Endodermal cell (in vitro differentiated cells): ENCODE data around the gene NASP. TPM values are rescaled to one million over a fixed set of nuclear protein-coding genes. Genes with fewer than 3 reads are reported as not detected.

ENCODE experiments used
- DNase-seq: peaks from one replicate; pipeline ENCODE4 v3.0.0-alpha.2; 2017
- H3K27ac ChIP-seq: 2 replicates; pipeline ENCODE4 v1.5.1; 2013; ENCODE audit warnings: mild to moderate bottlenecking, low read depth, low read length, moderate library complexity
- H3K27me3 ChIP-seq: 2 replicates; pipeline ENCODE4 v1.6.1; 2013; ENCODE audit warnings: mild to moderate bottlenecking, low read length, moderate library complexity; ENCODE audit not compliant: insufficient read depth, control insufficient read depth, poor library complexity, severe bottlenecking
- H3K36me3 ChIP-seq: 2 replicates; pipeline ENCODE4 v1.7.0; 2013; ENCODE audit warnings: mild to moderate bottlenecking, low read length, moderate library complexity; ENCODE audit not compliant: control insufficient read depth, insufficient read depth
- H3K4me1 ChIP-seq: one replicate; pipeline ENCODE4 v1.7.0; 2013; ENCODE audit warnings: low read length; ENCODE audit not compliant: control insufficient read depth, insufficient read depth
- H3K4me3 ChIP-seq: 2 replicates; pipeline ENCODE4 v1.5.1; 2013; ENCODE audit warnings: mild to moderate bottlenecking, low read length, moderate library complexity
- H3K9ac ChIP-seq: 2 replicates; pipeline ENCODE4 v1.6.1; 2013; ENCODE audit warnings: mild to moderate bottlenecking, low read length, moderate library complexity; ENCODE audit not compliant: poor library complexity, severe bottlenecking; ENCODE audit errors: extremely low read depth
- H3K9me3 ChIP-seq: 2 replicates; pipeline ENCODE4 v1.6.1; 2013; ENCODE audit warnings: mild to moderate bottlenecking, low read length, moderate library complexity; ENCODE audit not compliant: control insufficient read depth
- H3K27ac Mint-ChIP-seq: 2 replicates; pipeline ENCODE4 v1.8.0; 2020; ENCODE audit warnings: mixed read lengths
- H3K27me3 Mint-ChIP-seq: 2 replicates; pipeline ENCODE4 v1.8.0; 2021; ENCODE audit warnings: mild to moderate bottlenecking, mixed read lengths; ENCODE audit not compliant: insufficient read depth
- H3K36me3 Mint-ChIP-seq: 2 replicates; pipeline ENCODE4 v1.8.0; 2020; ENCODE audit warnings: low read depth, mixed read lengths
- H3K4me1 Mint-ChIP-seq: 2 replicates; pipeline ENCODE4 v1.8.0; 2020; ENCODE audit warnings: mixed read lengths
- H3K4me3 Mint-ChIP-seq: 2 replicates; pipeline ENCODE4 v1.8.0; 2020; ENCODE audit warnings: mild to moderate bottlenecking, moderate library complexity, mixed read lengths
- H3K9me3 Mint-ChIP-seq: 2 replicates; pipeline ENCODE4 v1.8.0; 2020; ENCODE audit warnings: mild to moderate bottlenecking, mixed read lengths
- CTCF ChIP-seq: fragments of 200-600 bp; sonication (generic); conservative IDR thresholded peaks from 2 replicates; pipeline ENCODE4 v1.5.0; 2021; ENCODE audit warnings: antibody characterized with exemption, mild to moderate bottlenecking
- WGBS, 2 experiments: methylation state at CpG; one replicate each; pipeline versions ENCODE4 v1.1.5 to v1.1.7; 2013; ENCODE audit warnings: missing lambda C conversion rate in 2 of 2, mixed read lengths in 1 of 2; ENCODE audit not compliant: insufficient coverage in 1 of 2, insufficient read length in 1 of 2; 5-methylcytosine and 5-hydroxymethylcytosine counted together
- total RNA-seq, 2 donors: library from RNA; stranded (reverse); fragmentation: NEBNext Ultra II Directional in 1 of 2; extraction: Animal tissue kit (Norgen Biotek cat#: 25700) in 1 of 2; gene quantifications; 2 replicates in 1 of 2; 3 replicates in 1 of 2; pipeline ENCODE4 v1.2.1, GENCODE V29; 2021

Gene NASP
- total RNA-seq, 2 donors from 2014 or later: 368 to 385 TPM

- H3K36me3 Mint-ChIP-seq: peaks cover 72% of the 10 kb centered on the region
- H3K36me3 ChIP-seq: peaks cover 65% of the 10 kb centered on the region
- WGBS, 2 experiments: 95 to 100% methylated on average over 1 to 2 of the region's 2 CpGs
Observed at GRCh38 chr1:45563843-45564242, 20.0 kb upstream of the NASP start.

GRCh38 chr1:45566722-45567121 lies 17.1 kb upstream of the NASP start:
- no peak overlapping the region for H3K9ac ChIP-seq
- H3K27me3 Mint-ChIP-seq: no peaks in the 10 kb centered on the region
- H3K4me3 ChIP-seq: no peak overlapping the region
- peaks cover 73% of the 10 kb centered on the region for H3K36me3 ChIP-seq
- H3K9me3 Mint-ChIP-seq: no peaks in the 10 kb centered on the region
- no peak overlapping the region for H3K27ac Mint-ChIP-seq
- peaks cover 61% of the 10 kb centered on the region for H3K36me3 Mint-ChIP-seq
- H3K4me1 Mint-ChIP-seq: no peaks in the 10 kb centered on the region
- H3K4me3 Mint-ChIP-seq: no peak overlapping the region
- H3K27ac ChIP-seq: no peak overlapping the region
- DNase-seq: no peak
- H3K27me3 ChIP-seq: no peaks in the 10 kb centered on the region
- WGBS, 2 experiments: 88 to 96% methylated on average over 5 of the region's 5 CpGs
- H3K4me1 ChIP-seq: no peaks in the 10 kb centered on the region
- no peak for TF ChIP-seq CTCF
- no peaks in the 10 kb centered on the region for H3K9me3 ChIP-seq

More at GRCh38 chr1:45563843-45564242, 20.0 kb upstream of the NASP start:
- H3K4me1 ChIP-seq: no peaks in the 10 kb centered on the region
- Mint-ChIP-seq H3K4me1 (no peaks in the 10 kb centered on the region), H3K27ac (no peak overlapping the region), H3K4me3 (no peak overlapping the region), H3K9me3 (no peaks in the 10 kb centered on the region), H3K27me3 (no peaks in the 10 kb centered on the region)
- H3K27ac ChIP-seq: no peak overlapping the region
- H3K4me3 ChIP-seq: no peak overlapping the region
- no peaks in the 10 kb centered on the region for H3K9me3 ChIP-seq
- TF ChIP-seq CTCF: no peak
- no peak for DNase-seq
- no peaks in the 10 kb centered on the region for H3K27me3 ChIP-seq
- H3K9ac ChIP-seq: no peak overlapping the region

GRCh38 chr1:45567911-45568310 lies 15.9 kb upstream of the NASP start:
- H3K4me3 Mint-ChIP-seq: no peak overlapping the region
- 94 to 100% methylated on average over 6 to 7 of the region's 7 CpGs for WGBS, 2 experiments
- H3K27me3 Mint-ChIP-seq: no peaks in the 10 kb centered on the region
- peaks cover 65% of the 10 kb centered on the region for H3K36me3 ChIP-seq
- no peaks in the 10 kb centered on the region for H3K9me3 Mint-ChIP-seq
- peaks cover 56% of the 10 kb centered on the region for H3K36me3 Mint-ChIP-seq
- no peaks in the 10 kb centered on the region for H3K27me3 ChIP-seq
- peaks cover under 1% of the 10 kb centered on the region for H3K4me1 ChIP-seq
- H3K9me3 ChIP-seq: no peaks in the 10 kb centered on the region
- peaks cover 2% of the 10 kb centered on the region for H3K4me1 Mint-ChIP-seq
- H3K9ac ChIP-seq: no peak overlapping the region
- peak overlapping the region; percentile 37 for H3K27ac Mint-ChIP-seq
- TF ChIP-seq CTCF: no peak
- no peak overlapping the region for H3K4me3 ChIP-seq
- no peak for DNase-seq
- H3K27ac ChIP-seq: no peak overlapping the region
